ENCODE data around the gene METTL21C.
A peak's percentile ranks its signal among the peaks of the same experiment; 100 is the strongest.

The METTL21C gene

GRCh38 chr13:102694937-102695336 is at the start of gene METTL21C:
Gene METTL21C, minus strand, starts transcription at chr13:102695044. Its CDS starts 546 bp downstream, at chr13:102694498.
- no peaks in the 10 kb centered on the region for H3K36me3 Mint-ChIP-seq
- no peak within 1 kb of the TSS for H3K4me3 Mint-ChIP-seq
- peaks cover 45 to 46% of the 10 kb centered on the region in 2 donors for H3K27me3 Mint-ChIP-seq
- H3K4me1 Mint-ChIP-seq = peaks cover 0 to 12% of the 10 kb centered on the region in 2 donors
- DNase-seq = no peak
- ATAC-seq (replicated peaks) = no peak
- H3K9me3 Mint-ChIP-seq = peaks cover 6 to 9% of the 10 kb centered on the region in 2 donors
- H3K27ac Mint-ChIP-seq = no peak within 1 kb of the TSS

- ATAC-seq (replicated peaks) = no peak
- Mint-ChIP-seq H3K9me3 (peaks cover 19 to 33% of the 10 kb centered on the region in 2 donors), H3K4me3 (no peak overlapping the region), H3K36me3 (peaks cover 0 to 5% of the 10 kb centered on the region in 2 donors), H3K27me3 (peaks cover 35 to 49% of the 10 kb centered on the region in 2 donors), H3K27ac (no peak overlapping the region), H3K4me1 (no peaks in the 10 kb centered on the region)
- DNase-seq = no peak
These were observed 47.7 kb upstream of the METTL21C start for GRCh38 chr13:102742506-102742905.

GRCh38 chr13:102742101-102742500 is 47.3 kb upstream of the METTL21C start:
- no peak for ATAC-seq (replicated peaks)
- peaks cover 33 to 49% of the 10 kb centered on the region in 2 donors for H3K27me3 Mint-ChIP-seq
- DNase-seq = no peak
- H3K36me3 Mint-ChIP-seq = peaks cover 0 to 5% of the 10 kb centered on the region in 2 donors
- H3K27ac Mint-ChIP-seq = no peak overlapping the region
- H3K4me3 Mint-ChIP-seq = no peak overlapping the region
- no peaks in the 10 kb centered on the region for H3K4me1 Mint-ChIP-seq
- peaks cover 19 to 33% of the 10 kb centered on the region in 2 donors for H3K9me3 Mint-ChIP-seq

- H3K27me3 Mint-ChIP-seq = peaks cover 2 to 18% of the 10 kb centered on the region in 2 donors
These were observed 34.9 kb upstream of the METTL21C start for GRCh38 chr13:102729560-102730270.

GRCh38 chr13:102726430-102726829 is 31.6 kb upstream of the METTL21C start:
- peaks cover 0 to 5% of the 10 kb centered on the region in 2 donors for H3K4me1 Mint-ChIP-seq
- peaks cover 11 to 29% of the 10 kb centered on the region in 2 donors for H3K27me3 Mint-ChIP-seq
- ATAC-seq (replicated peaks) (no peak), DNase-seq (no peak)
- H3K27ac Mint-ChIP-seq = no peak overlapping the region
- no peak overlapping the region for H3K4me3 Mint-ChIP-seq
- H3K9me3 Mint-ChIP-seq = peaks cover 0 to 3% of the 10 kb centered on the region in 2 donors
- no peaks in the 10 kb centered on the region for H3K36me3 Mint-ChIP-seq

More at GRCh38 chr13:102729560-102730270, 34.9 kb upstream of the METTL21C start:
- Mint-ChIP-seq H3K36me3 (no peaks in the 10 kb centered on the region), H3K27ac (no peak overlapping the region), H3K4me1 (peaks cover 0 to 5% of the 10 kb centered on the region in 2 donors), H3K9me3 (peaks cover 0 to 3% of the 10 kb centered on the region in 2 donors), H3K4me3 (no peak overlapping the region)
- DNase-seq (no peak), ATAC-seq (replicated peaks) (no peak)

- ATAC-seq (replicated peaks) = peak; percentile 42
- peaks cover 11 to 26% of the 10 kb centered on the region in 2 donors for H3K27me3 Mint-ChIP-seq
- no peaks in the 10 kb centered on the region for H3K36me3 Mint-ChIP-seq
- H3K4me1 Mint-ChIP-seq = peaks cover 0 to 5% of the 10 kb centered on the region in 2 donors
- peaks cover 0 to 3% of the 10 kb centered on the region in 2 donors for H3K9me3 Mint-ChIP-seq
- H3K27ac Mint-ChIP-seq = no peak overlapping the region
- no peak for DNase-seq
- H3K4me3 Mint-ChIP-seq = no peak overlapping the region
These were observed 30.1 kb upstream of the METTL21C start for GRCh38 chr13:102724923-102725322.

- no peaks in the 10 kb centered on the region for H3K4me1 Mint-ChIP-seq
- peaks cover 16 to 32% of the 10 kb centered on the region in 2 donors for H3K27me3 Mint-ChIP-seq
- ATAC-seq (replicated peaks) = no peak
These were observed 27.0 kb upstream of the METTL21C start for GRCh38 chr13:102721800-102722231.

GRCh38 chr13:102718746-102719145 is 23.9 kb upstream of the METTL21C start:
- H3K9me3 Mint-ChIP-seq = peaks cover 2 to 4% of the 10 kb centered on the region in 2 donors
- no peak overlapping the region for H3K27ac Mint-ChIP-seq
- peaks cover 2 to 4% of the 10 kb centered on the region in 2 donors for H3K36me3 Mint-ChIP-seq
- DNase-seq (no peak), ATAC-seq (replicated peaks) (no peak)
- peaks cover 4 to 6% of the 10 kb centered on the region in 2 donors for H3K4me1 Mint-ChIP-seq
- peaks cover 8 to 32% of the 10 kb centered on the region in 2 donors for H3K27me3 Mint-ChIP-seq
- no peak overlapping the region for H3K4me3 Mint-ChIP-seq

More at GRCh38 chr13:102721800-102722231, 27.0 kb upstream of the METTL21C start:
- Mint-ChIP-seq H3K9me3 (peaks cover 0 to 3% of the 10 kb centered on the region in 2 donors), H3K27ac (no peak overlapping the region), H3K4me3 (no peak overlapping the region), H3K36me3 (no peaks in the 10 kb centered on the region)
- no peak for DNase-seq

GRCh38 chr13:102715447-102715846 is 20.6 kb upstream of the METTL21C start:
- Mint-ChIP-seq H3K27ac (no peak overlapping the region), H3K27me3 (peaks cover 9 to 20% of the 10 kb centered on the region in 2 donors), H3K4me1 (peaks cover 4 to 6% of the 10 kb centered on the region in 2 donors), H3K36me3 (peaks cover 2 to 4% of the 10 kb centered on the region in 2 donors), H3K4me3 (no peak overlapping the region), H3K9me3 (peaks cover 2 to 4% of the 10 kb centered on the region in 2 donors)
- ATAC-seq (replicated peaks) (no peak), DNase-seq (no peak)

GRCh38 chr13:102710261-102710679 is 15.4 kb upstream of the METTL21C start:
- H3K27me3 Mint-ChIP-seq = peaks cover 10 to 29% of the 10 kb centered on the region in 2 donors
- DNase-seq (no peak), ATAC-seq (replicated peaks) (no peak)
- H3K4me1 Mint-ChIP-seq = peaks cover 1 to 2% of the 10 kb centered on the region in 2 donors
- H3K4me3 Mint-ChIP-seq = no peak overlapping the region
- H3K36me3 Mint-ChIP-seq = peaks cover 1 to 4% of the 10 kb centered on the region in 2 donors
- peaks cover 7 to 9% of the 10 kb centered on the region in 2 donors for H3K9me3 Mint-ChIP-seq
- no peak overlapping the region for H3K27ac Mint-ChIP-seq

GRCh38 chr13:102709536-102709935 is 14.7 kb upstream of the METTL21C start:
- Mint-ChIP-seq H3K27ac (no peak overlapping the region), H3K27me3 (peaks cover 13 to 32% of the 10 kb centered on the region in 2 donors), H3K36me3 (peaks cover 0 to 4% of the 10 kb centered on the region in 2 donors), H3K4me3 (no peak overlapping the region), H3K9me3 (peaks cover 7 to 8% of the 10 kb centered on the region in 2 donors), H3K4me1 (no peaks in the 10 kb centered on the region)
- ATAC-seq (replicated peaks) (no peak), DNase-seq (no peak)

- peaks cover 0 to 4% of the 10 kb centered on the region in 2 donors for H3K36me3 Mint-ChIP-seq
- ATAC-seq (replicated peaks) = no peak
- H3K27me3 Mint-ChIP-seq = peaks cover 13 to 37% of the 10 kb centered on the region in 2 donors
- H3K27ac Mint-ChIP-seq = no peak overlapping the region
- H3K4me1 Mint-ChIP-seq = no peaks in the 10 kb centered on the region
- no peak for DNase-seq
- H3K9me3 Mint-ChIP-seq = peaks cover 7 to 8% of the 10 kb centered on the region in 2 donors
- no peak overlapping the region for H3K4me3 Mint-ChIP-seq
These were observed 14.1 kb upstream of the METTL21C start for GRCh38 chr13:102708991-102709390.

- H3K27ac Mint-ChIP-seq = no peak overlapping the region
- peaks cover 0 to 4% of the 10 kb centered on the region in 2 donors for H3K36me3 Mint-ChIP-seq
- H3K4me1 Mint-ChIP-seq = no peaks in the 10 kb centered on the region
- ATAC-seq (replicated peaks) (no peak), DNase-seq (no peak)
- H3K9me3 Mint-ChIP-seq = peaks cover 7 to 8% of the 10 kb centered on the region in 2 donors
- H3K4me3 Mint-ChIP-seq = no peak overlapping the region
- peaks cover 9 to 43% of the 10 kb centered on the region in 2 donors for H3K27me3 Mint-ChIP-seq
These were observed 13.4 kb upstream of the METTL21C start for GRCh38 chr13:102708211-102708610.

- H3K36me3 Mint-ChIP-seq = peaks cover 0 to 4% of the 10 kb centered on the region in 2 donors
- H3K27me3 Mint-ChIP-seq = peaks cover 9 to 46% of the 10 kb centered on the region in 2 donors
- H3K27ac Mint-ChIP-seq = no peak overlapping the region
- ATAC-seq (replicated peaks) (no peak), DNase-seq (no peak)
- H3K4me1 Mint-ChIP-seq = no peaks in the 10 kb centered on the region
- peaks cover 7 to 8% of the 10 kb centered on the region in 2 donors for H3K9me3 Mint-ChIP-seq
- no peak overlapping the region for H3K4me3 Mint-ChIP-seq
These were observed 12.6 kb upstream of the METTL21C start for GRCh38 chr13:102707467-102707866.

Data from stimulated activated naive B cell treated with anti-CD40 and anti-IgM and Interleukin-4, amounts not matched to agents 10 μg/mL and 1 μg/mL and 100 μg/mL, for 72 hours (primary cell).